ENCODE measurements around the gene SERPINB10.
A peak's percentile ranks its signal among the peaks of the same experiment; 100 is the strongest.

SERPINB10 gene

DNA sequence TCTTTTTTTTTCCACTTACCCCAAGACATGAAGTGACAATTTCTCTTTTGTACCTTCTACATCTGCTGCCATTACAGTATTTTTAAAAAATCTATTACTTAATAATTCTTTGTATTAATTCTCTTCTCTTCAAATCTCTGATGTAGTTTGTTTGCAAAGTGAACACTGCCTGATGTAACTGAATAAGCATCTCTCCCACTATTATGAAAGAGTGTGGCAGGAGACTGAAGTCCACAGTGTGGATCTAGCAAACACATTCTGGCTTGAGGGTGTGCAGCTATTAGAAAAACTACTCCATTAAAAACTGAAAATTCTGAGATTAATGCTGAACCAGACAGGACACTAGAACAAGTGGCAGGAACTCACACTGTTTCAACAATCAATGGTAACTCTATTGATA lies 57.1 kb downstream of the SERPINB10 start:
- Histone ChIP-seq H3K36me3 (ENCODE audit: insufficient read depth, low read length) (no peaks in the 10 kb centered on the region), H3K4me1 (ENCODE audit: insufficient read depth, low read length, severe bottlenecking) (no peaks in the 10 kb centered on the region), H3K27me3 (ENCODE audit: insufficient read depth, low read length) (no peaks in the 10 kb centered on the region), H3K4me3 (ENCODE audit: low read depth, low read length, poor library complexity, severe bottlenecking) (no peak overlapping the region), H3K9me3 (ENCODE audit: low read length) (no peaks in the 10 kb centered on the region), H2AFZ (ENCODE audit: low read length) (no peak overlapping the region), H3K9ac (ENCODE audit: low read length) (no peak overlapping the region), H3K27ac (ENCODE audit: low read depth, low read length, poor library complexity, severe bottlenecking) (no peak overlapping the region), H3K79me2 (ENCODE audit: insufficient read depth, low read length) (no peaks in the 10 kb centered on the region), H3K9me2 (ENCODE audit: low read depth, low read length) (no peaks in the 10 kb centered on the region), H4K20me1 (ENCODE audit: insufficient read depth, low read length) (no peaks in the 10 kb centered on the region), H3K4me2 (ENCODE audit: low read length) (no peak overlapping the region), H3F3A (ENCODE audit: insufficient read depth, low read length) (no peaks in the 10 kb centered on the region)
- TF ChIP-seq, protein P1, sequence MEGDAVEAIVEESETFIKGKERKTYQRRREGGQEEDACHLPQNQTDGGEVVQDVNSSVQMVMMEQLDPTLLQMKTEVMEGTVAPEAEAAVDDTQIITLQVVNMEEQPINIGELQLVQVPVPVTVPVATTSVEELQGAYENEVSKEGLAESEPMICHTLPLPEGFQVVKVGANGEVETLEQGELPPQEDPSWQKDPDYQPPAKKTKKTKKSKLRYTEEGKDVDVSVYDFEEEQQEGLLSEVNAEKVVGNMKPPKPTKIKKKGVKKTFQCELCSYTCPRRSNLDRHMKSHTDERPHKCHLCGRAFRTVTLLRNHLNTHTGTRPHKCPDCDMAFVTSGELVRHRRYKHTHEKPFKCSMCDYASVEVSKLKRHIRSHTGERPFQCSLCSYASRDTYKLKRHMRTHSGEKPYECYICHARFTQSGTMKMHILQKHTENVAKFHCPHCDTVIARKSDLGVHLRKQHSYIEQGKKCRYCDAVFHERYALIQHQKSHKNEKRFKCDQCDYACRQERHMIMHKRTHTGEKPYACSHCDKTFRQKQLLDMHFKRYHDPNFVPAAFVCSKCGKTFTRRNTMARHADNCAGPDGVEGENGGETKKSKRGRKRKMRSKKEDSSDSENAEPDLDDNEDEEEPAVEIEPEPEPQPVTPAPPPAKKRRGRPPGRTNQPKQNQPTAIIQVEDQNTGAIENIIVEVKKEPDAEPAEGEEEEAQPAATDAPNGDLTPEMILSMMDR (IDR thresholded peaks at IDR 0.05; ENCODE audit: low read length), result no peak
- no peak for TF ChIP-seq EZH2 (IDR thresholded peaks at IDR 0.05; ENCODE audit: borderline replicate concordance, low read length)

DNA sequence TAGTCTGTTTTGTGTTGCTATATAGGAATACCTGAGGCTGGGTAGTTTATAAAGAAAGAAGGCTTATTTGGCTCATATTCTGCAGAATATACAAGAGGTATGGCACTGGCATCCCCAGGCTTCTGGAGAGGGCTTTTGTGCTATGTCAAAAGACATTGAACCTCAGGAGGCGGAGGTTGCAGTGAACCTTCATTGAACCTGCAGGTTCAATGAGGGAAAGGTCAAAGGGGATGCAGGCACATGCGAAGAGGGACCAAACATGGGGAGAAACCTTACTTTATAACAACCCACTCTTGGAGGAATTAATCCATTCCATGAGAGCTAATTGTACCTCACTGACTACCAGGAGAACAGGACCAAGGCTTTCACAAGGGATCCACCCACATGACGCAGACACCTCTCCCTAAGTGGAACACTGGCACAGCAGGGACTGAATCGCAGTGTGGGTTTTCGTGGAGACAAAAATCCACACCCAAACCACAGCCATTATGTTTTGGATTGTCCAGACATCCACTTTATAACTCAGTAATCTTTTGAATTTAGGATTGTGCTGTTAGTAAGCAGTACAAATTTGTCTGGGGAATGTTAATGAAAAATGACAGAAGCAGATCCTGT lies 58.1 kb downstream of the SERPINB10 start:
- Histone ChIP-seq H3K4me2 (ENCODE audit: low read length) (no peak overlapping the region), H2AFZ (ENCODE audit: low read length) (no peak overlapping the region), H3K27me3 (ENCODE audit: insufficient read depth, low read length) (0 out of 2 replicates have a peak, but pooled peaks cover 2% of the 10 kb centered on the region), H3K4me1 (ENCODE audit: insufficient read depth, low read length, severe bottlenecking) (no peaks in the 10 kb centered on the region), H3K27ac (ENCODE audit: low read depth, low read length, poor library complexity, severe bottlenecking) (no peak overlapping the region), H3F3A (ENCODE audit: insufficient read depth, low read length) (no peaks in the 10 kb centered on the region), H3K9me2 (ENCODE audit: low read depth, low read length) (no peaks in the 10 kb centered on the region), H3K79me2 (ENCODE audit: insufficient read depth, low read length) (no peaks in the 10 kb centered on the region), H3K9ac (ENCODE audit: low read length) (no peak overlapping the region), H4K20me1 (ENCODE audit: insufficient read depth, low read length) (no peaks in the 10 kb centered on the region), H3K4me3 (ENCODE audit: low read depth, low read length, poor library complexity, severe bottlenecking) (no peak overlapping the region), H3K9me3 (ENCODE audit: low read length) (no peaks in the 10 kb centered on the region), H3K36me3 (ENCODE audit: insufficient read depth, low read length) (no peaks in the 10 kb centered on the region)
- TF ChIP-seq, protein P1 (IDR thresholded peaks at IDR 0.05; ENCODE audit: low read length), result no peak
- no peak for TF ChIP-seq EZH2 (IDR thresholded peaks at IDR 0.05; ENCODE audit: borderline replicate concordance, low read length)

DNA sequence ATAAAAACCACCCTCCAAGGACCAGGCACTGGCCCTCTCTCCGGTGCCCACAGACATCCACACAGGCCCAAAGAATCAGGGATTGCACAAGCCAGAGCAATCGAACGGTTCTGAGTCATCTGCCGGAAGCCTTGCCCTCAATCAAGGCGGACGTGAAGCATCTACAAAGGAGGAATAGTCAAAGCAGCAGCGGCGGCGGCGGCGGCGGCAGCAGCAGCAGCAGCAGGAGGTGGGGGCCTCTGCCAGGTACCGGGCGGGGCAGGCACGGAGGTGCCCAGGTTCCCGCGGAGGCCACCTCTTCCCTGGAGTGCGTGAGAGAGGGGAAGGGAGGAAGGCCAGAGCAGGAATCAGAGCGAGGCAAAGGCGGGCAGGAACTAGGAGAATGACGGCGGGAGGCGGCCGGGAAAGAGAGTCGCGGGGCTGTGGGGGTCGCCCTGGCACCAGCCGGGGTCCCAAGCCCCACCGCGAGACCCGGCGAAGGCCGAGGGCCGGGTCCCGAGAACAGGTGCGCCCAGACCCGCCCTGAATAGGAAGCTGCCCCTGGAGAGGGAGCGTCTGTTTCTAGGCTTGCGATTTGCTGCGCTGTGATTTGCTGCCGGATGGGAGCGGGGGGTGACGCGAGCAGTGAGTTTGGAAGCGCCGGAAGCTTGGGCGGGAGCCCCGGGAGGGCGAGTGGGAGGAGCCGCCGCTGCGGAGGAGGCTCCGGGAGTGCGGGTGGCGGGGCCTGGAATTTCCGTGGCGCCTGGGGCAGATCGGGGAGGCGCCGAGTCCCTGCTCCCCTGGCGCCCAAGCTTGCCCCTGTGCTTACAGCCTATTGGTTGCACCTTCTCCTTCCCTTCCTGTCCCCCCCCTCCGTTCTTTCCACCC lies 62.4 kb downstream of the SERPINB10 start, which contains the start of gene SERPINB8:
TSS of gene SERPINB8 (plus strand) at position 140 of the 867 bp plus-strand sequence. CDS start 8,228 bp downstream, outside the sequence.
- Histone ChIP-seq H3K4me1 (ENCODE audit: insufficient read depth, low read length, severe bottlenecking) (no peaks in the 10 kb centered on the region), H3K4me2 (ENCODE audit: low read length) (peak within 1 kb of the TSS; percentile 65), H3F3A (ENCODE audit: insufficient read depth, low read length) (no peaks in the 10 kb centered on the region), H3K9ac (ENCODE audit: low read length) (peak within 1 kb of the TSS; percentile 43; the same call in 1 of the 2 replicates), H4K20me1 (ENCODE audit: insufficient read depth, low read length) (no peaks in the 10 kb centered on the region), H3K9me2 (ENCODE audit: low read depth, low read length) (no peaks in the 10 kb centered on the region), H3K27me3 (ENCODE audit: insufficient read depth, low read length) (0 out of 2 replicates have a peak, but pooled peaks cover 3% of the 10 kb centered on the region), H3K9me3 (ENCODE audit: low read length) (no peaks in the 10 kb centered on the region), H3K79me2 (ENCODE audit: insufficient read depth, low read length) (no peaks in the 10 kb centered on the region), H3K4me3 (ENCODE audit: low read depth, low read length, poor library complexity, severe bottlenecking) (peak within 1 kb of the TSS; percentile 65), H3K36me3 (ENCODE audit: insufficient read depth, low read length) (no peaks in the 10 kb centered on the region), H3K27ac (ENCODE audit: low read depth, low read length, poor library complexity, severe bottlenecking) (no peak within 1 kb of the TSS), H2AFZ (ENCODE audit: low read length) (no peak within 1 kb of the TSS; the same call in 1 of the 2 replicates)
- TF ChIP-seq EZH2 (IDR thresholded peaks at IDR 0.05; ENCODE audit: borderline replicate concordance, low read length), result no peak
- TF ChIP-seq, protein P1 (IDR thresholded peaks at IDR 0.05; ENCODE audit: low read length), result no peak

Data from OCI-LY1 (cell line).